Activated CD8-positive, alpha-beta memory T cell treated with anti-CD3 and anti-CD28 coated beads for 48 hours (primary cell): ENCODE data around the gene MATN3.

ENCODE experiments used
- DNase-seq, 3 experiments: peaks; one replicate each; pipeline ENCODE4 v3.0.0-alpha.2; 2020; ENCODE audit warnings: low read depth in 2 of 3, low spot score in 2 of 3

The MATN3 gene

DNA sequence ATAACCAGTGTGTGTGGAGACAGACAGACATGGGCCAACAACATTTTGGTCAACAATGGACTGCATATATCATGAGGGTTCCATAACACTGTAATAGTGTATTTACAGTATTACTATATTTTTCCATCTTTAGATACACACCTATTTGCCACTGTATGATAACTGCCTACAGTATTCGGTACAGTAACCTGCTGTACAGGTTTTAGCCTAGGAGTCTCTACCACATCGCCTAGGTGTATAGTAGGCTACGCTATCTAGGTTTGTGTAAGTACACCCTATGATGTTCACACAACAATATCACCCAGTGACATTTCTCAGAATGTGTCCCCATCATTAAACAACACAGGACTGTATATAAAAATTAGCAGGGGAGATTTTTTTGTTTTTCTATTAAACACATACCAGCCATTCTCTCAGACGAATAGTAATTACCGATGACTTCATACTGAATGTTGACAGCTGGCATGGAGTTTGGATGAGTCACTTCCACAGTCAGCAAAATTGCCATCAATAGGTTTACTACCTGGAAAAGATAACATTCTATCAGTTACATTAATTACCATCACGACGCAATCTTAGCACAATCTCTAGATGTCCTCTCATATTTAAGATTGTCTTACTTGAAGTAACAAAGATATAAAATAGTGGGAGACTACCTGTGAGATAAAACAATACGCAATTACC lies 28.2 kb upstream of the MATN3 start:
- DNase-seq, result no peak

GRCh38 chr2:20037660-20038059 lies 25.2 kb upstream of the MATN3 start:
- DNase-seq, result no peak

DNA sequence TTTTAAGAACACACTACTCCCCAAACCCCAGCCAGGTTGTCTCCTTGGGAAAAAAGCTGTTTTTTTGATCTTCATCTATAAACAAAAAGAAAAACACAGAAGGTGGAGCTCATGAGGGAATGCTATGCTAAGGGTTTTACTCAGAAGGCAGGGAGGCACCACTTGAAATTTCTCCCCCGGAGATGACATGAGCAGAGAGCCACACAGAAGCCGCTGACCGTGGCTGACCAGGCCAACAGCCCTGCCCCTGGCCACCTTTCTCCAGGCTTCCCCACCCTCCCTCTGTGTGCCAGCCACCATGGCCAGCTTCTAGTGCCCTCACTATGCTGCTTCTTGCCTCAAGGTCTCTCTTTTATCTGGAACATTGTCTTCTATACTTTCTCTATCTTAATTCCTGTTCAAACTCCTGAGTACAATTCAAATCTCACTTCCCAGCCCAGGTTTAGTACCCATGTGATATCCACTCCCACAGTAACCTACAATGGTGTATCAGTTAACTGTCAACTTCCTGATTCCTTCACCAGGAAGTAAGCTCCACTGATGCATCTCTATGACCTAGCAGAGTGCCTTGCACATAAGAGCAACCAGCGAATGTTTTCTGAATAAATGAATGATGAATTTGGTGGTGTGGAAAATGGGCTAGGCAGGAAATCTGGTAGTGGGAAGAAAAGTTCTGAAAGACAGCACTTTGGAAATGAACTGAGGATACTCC lies 23.6 kb upstream of the MATN3 start:
- no peak for DNase-seq

DNA sequence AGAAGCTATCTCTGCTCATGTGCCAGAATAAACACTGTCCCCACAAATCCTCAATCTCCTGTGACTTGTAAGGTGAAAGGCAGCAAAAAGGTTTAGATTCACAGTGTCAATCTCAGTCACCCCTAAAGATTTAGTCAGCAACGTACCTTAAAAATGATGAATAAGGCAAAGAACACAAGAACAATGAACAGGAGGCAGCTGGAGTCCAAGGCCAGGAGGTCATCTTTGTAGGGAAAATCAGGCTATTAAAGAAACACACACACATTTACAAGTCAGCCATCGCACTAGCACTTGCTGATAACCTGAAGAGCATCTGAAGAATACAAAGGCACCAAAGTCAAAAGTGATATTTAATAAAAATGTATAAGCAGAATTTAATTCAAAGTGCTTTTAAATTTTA lies 22.4 kb upstream of the MATN3 start:
- no peak for DNase-seq

DNA sequence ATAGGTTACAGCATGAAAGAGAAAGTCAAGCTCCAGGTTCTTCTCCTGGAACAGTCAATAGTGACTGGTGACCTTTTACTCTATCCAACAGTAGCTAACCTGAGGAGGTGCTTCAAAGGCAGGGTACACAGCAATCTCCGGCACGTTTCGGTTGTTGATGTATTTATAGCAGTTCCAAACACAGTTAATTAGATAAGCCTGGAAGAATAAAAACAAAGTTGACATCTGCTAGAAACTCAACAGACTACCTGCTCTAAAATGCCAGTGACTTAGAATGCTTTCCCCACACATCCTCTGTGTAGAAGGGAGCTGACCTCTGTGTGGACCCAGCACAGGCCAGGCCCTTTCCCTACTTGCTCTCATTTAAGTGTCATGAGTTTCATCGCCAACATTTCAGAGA lies 21.8 kb upstream of the MATN3 start:
- no peak for DNase-seq

DNA sequence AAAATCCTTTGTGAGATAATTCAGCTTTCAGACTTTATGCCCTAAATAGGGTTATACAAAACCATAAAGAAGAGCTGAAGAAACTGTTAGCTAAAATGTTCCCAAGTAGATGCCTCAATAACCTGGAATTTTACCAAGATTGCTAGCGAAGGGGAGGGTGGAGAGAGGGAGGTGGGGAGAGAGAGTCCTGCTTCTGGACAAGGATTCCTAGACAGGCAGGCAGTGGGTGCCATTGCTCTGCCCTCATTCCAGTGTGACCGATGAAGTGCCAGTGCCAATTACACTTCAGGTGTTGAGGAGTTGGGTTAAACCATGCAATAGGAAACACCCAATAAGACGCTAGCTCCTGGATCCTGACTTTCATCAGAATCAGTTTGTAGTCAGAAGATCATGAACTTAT lies 20.9 kb upstream of the MATN3 start:
- DNase-seq, result no peak

DNA sequence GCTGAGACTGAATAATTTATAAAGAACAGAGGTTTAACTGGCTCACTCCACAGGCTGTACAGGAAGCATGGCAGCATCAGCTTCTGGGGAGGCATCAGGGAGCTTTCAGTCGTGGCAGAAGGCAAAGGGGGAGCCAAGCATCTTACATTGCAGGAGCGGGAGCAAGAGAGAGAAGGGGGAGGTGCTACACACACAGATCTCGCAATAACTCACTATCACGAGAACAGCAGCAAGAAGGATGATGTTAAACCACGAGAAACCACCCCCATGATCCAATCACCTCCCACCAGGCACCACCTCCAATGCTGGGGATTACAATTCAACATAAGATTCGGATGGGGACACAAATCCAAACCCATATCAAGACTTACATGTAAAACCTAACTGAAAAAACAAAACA lies 17.8 kb upstream of the MATN3 start:
- DNase-seq, result no peak

GRCh38 chr2:20027705-20028434 lies 15.4 kb upstream of the MATN3 start:
- no peak for DNase-seq

GRCh38 chr2:20027260-20027677 lies 14.8 kb upstream of the MATN3 start:
- DNase-seq, result no peak

GRCh38 chr2:20025065-20025786 lies 12.8 kb upstream of the MATN3 start:
- no peak for DNase-seq

DNA sequence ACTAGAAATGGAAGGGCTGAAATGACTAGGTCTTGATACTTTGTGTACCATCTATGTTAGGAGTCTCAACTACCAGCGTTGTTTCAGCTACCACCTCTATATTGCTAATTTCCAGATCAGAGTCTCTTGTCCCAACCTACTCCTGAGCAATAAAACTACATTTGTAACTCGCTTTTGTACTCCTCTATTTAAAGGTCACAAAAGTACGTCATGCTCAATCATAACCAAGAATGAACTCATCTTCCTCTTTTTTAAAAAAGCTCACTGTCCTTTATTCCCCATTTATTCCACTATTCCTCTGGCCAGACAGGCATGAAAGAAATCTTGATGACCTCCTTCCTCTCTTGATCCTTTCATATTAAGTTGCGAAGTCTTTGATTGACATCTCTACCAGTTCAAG lies 11.2 kb upstream of the MATN3 start:
- DNase-seq, result no peak

DNA sequence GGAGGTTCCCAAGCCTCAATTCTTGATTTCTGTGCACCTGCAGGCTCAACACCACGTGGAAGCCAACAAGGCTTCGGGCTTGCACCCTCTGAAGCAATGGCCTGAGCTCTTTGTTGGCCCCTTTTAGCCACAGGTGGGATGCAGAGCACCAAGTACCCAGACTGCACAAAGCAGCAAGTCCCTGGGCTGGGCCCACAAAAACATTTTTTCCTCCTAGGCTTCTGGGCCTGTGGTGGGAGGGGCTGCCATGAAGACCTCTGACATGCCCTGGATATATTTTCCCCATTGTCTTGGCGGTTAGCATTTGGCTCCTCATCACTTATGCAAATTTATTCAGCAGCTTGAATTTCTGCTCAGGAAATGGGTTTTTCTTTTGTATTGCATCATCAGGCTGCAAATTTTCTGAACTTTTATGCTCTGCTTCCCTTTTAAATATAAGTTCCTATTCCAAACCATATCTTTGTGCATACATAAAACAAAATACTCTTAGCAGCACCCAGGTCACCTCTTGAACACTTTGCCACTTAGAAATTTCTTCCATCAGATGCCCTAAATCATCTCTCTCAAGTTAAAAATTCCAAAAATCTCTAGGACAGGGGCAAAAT lies 9.0 kb upstream of the MATN3 start:
- no peak for DNase-seq

DNA sequence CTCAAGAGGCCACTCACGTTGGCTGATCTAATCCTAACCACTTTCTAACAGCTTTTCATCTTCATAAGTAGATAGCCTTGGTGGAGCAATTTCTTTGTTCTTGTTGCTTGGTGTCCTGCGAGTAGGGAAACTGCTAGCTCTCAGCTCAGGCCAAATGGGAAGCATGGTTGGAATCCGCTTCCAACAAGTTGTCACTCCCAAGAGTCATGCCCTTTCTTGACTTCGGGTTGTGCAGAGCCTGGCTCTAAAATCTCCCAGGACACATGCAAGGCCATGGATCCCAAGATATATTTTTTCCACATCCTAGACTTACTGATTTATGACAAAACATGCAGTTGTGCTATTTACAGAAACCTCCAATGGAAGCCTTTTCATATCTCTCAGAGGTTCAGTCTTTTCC lies 7.3 kb upstream of the MATN3 start:
- DNase-seq, result no peak

DNA sequence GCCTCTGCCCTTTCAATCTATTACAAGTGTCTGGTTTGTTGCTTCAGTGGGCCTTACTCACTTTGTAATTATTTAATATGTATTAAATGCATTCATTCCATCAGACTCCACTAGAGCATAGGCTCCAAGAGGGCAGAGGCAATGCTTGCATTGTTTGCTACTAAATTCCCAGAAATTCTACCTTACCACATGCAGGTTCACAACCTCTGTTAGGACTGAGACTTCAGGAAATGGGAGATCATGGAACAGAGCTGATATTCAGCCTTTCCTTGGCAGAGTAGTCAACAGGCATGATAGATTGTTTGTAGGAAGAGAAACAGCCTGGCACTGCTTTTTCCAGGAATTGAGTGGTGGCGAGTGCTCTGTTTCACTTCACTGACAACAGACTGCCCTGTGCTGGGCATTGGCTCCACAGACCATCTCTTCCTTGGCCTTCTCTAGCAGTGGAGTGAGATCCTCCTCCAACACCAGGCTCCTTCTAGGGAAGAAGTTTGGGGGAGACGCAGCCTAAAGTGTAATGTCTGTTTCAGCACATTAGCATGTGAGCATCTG lies 6.2 kb upstream of the MATN3 start:
- DNase-seq, result no peak

GRCh38 chr2:20016346-20016745 lies 3.9 kb upstream of the MATN3 start:
- no peak for DNase-seq

DNA sequence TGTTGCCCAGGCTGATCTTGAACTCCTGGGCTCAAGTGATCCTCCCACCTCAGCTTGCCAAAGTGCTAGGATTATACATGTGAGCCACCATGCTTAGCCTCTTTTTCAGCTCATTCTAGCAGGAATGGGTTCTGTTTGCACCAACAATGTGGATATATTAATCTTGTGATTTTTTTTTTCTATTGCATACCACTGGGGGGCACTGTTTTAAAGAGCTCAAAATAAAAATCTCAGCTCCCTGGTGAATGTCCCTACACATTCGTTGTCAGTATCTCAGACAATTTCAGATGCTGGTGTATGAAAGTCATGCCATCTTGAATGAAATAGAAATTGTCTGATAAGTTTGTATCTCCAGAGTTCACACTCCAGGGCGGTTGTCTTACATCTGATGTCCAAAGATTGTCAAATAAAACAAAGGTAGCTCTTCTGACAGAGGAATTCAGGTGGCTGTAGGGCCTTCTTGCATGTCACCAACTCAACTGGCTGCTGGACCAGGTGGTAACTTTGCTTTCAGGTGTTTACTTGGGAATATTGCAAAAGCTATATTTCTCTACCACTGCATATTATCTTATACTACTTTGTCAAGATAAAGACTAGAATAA lies 3.1 kb upstream of the MATN3 start:
- DNase-seq, result no peak

DNA sequence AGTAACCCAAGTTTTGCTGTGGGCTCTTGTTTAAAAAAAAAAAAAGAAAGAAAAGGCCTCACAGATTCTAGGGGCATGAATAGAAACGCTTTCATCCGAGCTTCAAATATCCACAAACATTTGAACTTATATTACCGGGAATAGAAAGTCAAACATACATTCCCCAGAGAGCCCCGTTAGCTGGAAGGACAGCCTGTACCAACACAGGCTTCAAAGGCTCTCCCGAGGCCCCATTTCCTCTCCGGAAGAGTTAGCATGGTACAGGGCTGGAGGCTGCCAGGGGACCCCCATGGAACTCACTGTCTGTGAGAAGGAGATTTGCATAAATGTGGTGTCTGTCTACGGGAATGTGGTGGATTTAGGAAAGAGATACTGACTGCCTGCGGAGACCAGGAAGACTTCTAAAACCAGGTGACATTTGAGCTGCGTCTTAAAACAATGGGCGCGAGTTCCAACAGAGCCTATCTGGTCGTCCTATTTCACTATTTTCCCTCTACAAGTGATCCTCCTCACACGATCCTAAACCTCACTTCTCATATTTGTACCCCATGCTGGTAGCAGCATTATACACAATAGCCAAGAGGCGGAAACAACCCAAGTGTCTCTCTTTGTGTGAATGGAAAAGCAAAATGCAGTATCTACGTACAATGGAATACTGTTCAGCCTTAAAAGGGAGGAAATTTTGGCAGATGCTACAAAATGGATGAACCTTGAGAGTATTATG lies 820 bp upstream of the MATN3 start:
- no peak for DNase-seq

DNA sequence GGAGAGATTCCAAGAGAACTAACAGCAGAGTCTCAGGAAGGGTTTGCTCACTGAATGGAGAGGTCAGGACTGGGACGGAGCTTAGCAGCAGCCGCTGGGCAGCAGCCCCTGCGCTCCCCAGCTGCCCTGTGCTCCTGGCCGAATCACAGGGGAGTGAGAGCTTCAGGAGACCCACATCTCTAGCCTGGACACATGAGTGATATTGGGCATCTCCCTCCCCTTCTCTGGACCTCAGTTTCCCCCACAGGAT lies 511 bp downstream of the MATN3 start:
- no peak for DNase-seq

- no peak for DNase-seq
These were observed 1.0 kb downstream of the MATN3 start for GRCh38 chr2:20011276-20012031.

DNA sequence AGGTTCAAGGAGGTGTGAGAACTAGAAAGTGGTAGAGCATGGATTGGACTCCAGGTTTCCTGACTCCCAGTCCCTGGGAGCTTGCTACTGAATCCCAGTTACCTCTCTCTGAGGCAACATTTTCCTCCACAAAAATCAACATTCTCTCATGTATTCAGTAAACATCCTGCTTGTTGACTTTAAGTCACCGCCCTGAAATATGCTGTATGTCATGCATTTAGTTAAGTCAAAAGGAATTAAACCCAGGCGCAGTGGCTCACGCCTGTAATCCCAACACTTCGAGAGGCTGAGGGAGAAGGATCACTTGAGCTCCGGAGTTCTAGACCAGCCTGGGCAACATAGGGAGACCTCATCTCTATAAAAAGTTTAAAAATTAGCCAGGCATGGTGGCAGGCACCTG lies 3.8 kb downstream of the MATN3 start:
- DNase-seq, result no peak
